OCI-LY3 (cell line): ENCODE measurements around the gene MMD2.

Experiments used
- H2AFZ ChIP-seq: fragments of 200-600, 300-600 bp; shearing (Covaris generic); 2 replicates; pipeline ENCODE4 v1.6.0; 2014; ENCODE audit warnings: antibody characterized with exemption, low read depth, low read length
- H3K27ac ChIP-seq: fragments of 200-600, 300-600 bp; sonication (generic); 2 replicates; pipeline ENCODE4 v1.5.1; 2014; ENCODE audit warnings: mild to moderate bottlenecking, low read length, moderate library complexity, mixed read lengths
- H3K27me3 ChIP-seq: fragments of 200-600, 300-600 bp; sonication (generic); 2 replicates; pipeline ENCODE4 v1.6.1; 2014; ENCODE audit warnings: low read depth, low read length, mixed read lengths
- H3K36me3 ChIP-seq: fragments of 200-600, 300-600 bp; sonication (generic); replicated peaks from 2 replicates; pipeline ENCODE3; 2014; ENCODE audit warnings: low read depth, low read length, mixed read lengths
- H3K4me1 ChIP-seq: fragments of 300-600, 200-600 bp; sonication (generic); 2 replicates; pipeline ENCODE4 v1.6.1; 2014; ENCODE audit warnings: low read length, mixed read lengths
- H3K4me2 ChIP-seq: fragments of 200-600, 300-600 bp; sonication (generic); 2 replicates; pipeline ENCODE4 v1.6.1; 2014; ENCODE audit warnings: low read length, mixed read lengths
- H3K4me3 ChIP-seq: fragments of 300-600, 200-600 bp; sonication (generic); 2 replicates; pipeline ENCODE4 v1.5.1; 2014; ENCODE audit warnings: antibody characterized with exemption, mild to moderate bottlenecking, low read length, moderate library complexity
- H3K79me2 ChIP-seq: fragments of 300-600, 200-600 bp; shearing (Covaris generic); 2 replicates; pipeline ENCODE4 v1.6.1; 2014; ENCODE audit warnings: mild to moderate bottlenecking, low read length, mixed read lengths
- H3K9ac ChIP-seq: fragments of 300-600, 200-600 bp; shearing (Covaris generic); 2 replicates; pipeline ENCODE4 v1.6.0; 2014; ENCODE audit warnings: mild to moderate bottlenecking, low read length, moderate library complexity
- H3K9me3 ChIP-seq: fragments of 200-600, 300-600 bp; shearing (Covaris generic); 2 replicates; pipeline ENCODE4 v1.6.1; 2014; ENCODE audit warnings: low read length, mixed read lengths; ENCODE audit not compliant: insufficient read depth
- H4K20me1 ChIP-seq: fragments of 200-600, 300-600 bp; sonication (generic); 2 replicates; pipeline ENCODE4 v1.6.1; 2016; ENCODE audit warnings: low read length, mixed read lengths; ENCODE audit not compliant: insufficient read depth
- CTCF ChIP-seq: fragments of 200-600, 300-600 bp; sonication (generic); IDR thresholded peaks from 2 replicates; pipeline ENCODE4 v1.5.1; 2014; ENCODE audit warnings: antibody characterized with exemption, low read length, low read depth
- EZH2phosphoT487 ChIP-seq: fragments of 200-600 bp; shearing (Covaris generic); IDR thresholded peaks from 2 replicates; pipeline ENCODE4 v1.6.1; 2018; ENCODE audit warnings: antibody characterized with exemption, mixed run types, low read depth

Gene MMD2

DNA sequence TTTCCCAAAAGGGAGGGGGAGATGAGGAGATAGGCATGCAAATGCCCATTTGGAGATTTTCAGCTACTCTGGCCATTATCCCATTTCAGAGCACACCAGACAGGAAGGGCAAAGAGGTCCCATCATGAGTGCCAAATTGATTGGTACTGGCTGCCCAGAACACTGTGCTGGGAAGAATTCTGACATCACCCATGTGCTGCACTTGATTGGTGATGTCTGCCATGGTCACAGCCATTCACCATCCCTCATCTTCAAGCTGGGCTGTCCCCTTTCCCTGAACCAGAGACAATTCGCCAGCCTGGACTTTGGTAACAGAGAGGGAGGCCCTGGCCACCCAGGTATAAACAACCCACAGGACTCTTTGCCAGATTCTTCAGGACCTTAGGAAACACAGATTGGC is 52.3 kb downstream of the MMD2 start:
- H3K27ac ChIP-seq, result no peak overlapping the region
- H3K4me2 ChIP-seq, result no peak overlapping the region
- no peaks in the 10 kb centered on the region for H3K36me3 ChIP-seq
- no peaks in the 10 kb centered on the region for H3K27me3 ChIP-seq
- H3K4me1 ChIP-seq, result no peaks in the 10 kb centered on the region
- no peak overlapping the region for H3K4me3 ChIP-seq
- H2AFZ ChIP-seq, result no peak overlapping the region
- H3K9ac ChIP-seq, result no peak overlapping the region
- TF ChIP-seq CTCF (no peak), EZH2phosphoT487 (no peak)
- no peaks in the 10 kb centered on the region for H3K79me2 ChIP-seq
- H3K9me3 ChIP-seq, result no peaks in the 10 kb centered on the region
- no peaks in the 10 kb centered on the region for H4K20me1 ChIP-seq

DNA sequence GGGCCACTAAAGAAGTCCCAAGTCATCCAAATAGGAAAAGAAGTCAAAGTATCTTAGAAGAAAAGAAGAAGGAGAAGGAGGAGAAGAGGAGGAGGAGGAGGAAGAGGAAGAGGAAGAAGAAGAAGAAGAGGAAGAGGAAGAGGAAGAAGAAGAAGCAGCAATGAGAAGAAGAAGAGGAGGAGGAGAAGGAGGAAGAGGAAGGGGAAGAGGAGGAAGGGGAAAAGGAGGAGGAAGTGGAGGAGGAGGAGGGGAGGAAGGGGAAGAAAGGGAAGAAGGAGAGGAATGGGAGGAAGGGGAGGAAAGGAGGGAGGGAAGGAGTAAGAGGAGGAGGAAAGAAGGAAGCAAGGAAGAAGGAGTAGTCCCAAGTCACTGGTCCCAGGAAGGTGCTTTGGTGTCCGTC is 53.8 kb downstream of the MMD2 start:
- Histone ChIP-seq H2AFZ (no peak overlapping the region), H3K27me3 (no peaks in the 10 kb centered on the region)
- TF ChIP-seq EZH2phosphoT487, result no peak
- no peak for TF ChIP-seq CTCF

DNA sequence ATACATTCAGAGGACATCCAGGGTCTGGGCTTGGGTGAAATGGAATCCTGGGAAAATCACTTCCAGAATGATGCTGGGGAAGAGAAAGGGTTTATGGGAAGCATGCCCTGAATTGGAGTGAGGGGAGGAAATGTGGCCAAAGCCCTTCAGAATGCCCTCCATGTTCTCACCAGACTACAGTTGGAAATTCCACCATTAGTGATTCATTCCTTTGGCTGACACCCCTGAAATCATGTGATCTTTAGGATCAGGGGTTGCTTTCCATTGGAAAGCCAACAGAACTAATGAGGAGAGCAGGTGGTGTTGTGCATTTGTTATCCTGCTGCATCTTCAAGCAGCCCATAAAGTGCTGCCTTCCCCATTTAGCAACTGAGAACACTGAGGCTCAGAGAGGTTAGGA is 54.6 kb downstream of the MMD2 start:
- Histone ChIP-seq H3K27me3 (no peaks in the 10 kb centered on the region), H2AFZ (no peak overlapping the region), H3K4me1 (peaks cover 10% of the 10 kb centered on the region; the same call in 1 of the 2 replicates), H3K36me3 (no peaks in the 10 kb centered on the region), H3K79me2 (no peaks in the 10 kb centered on the region), H3K9me3 (no peaks in the 10 kb centered on the region), H4K20me1 (no peaks in the 10 kb centered on the region), H3K4me3 (no peak overlapping the region), H3K4me2 (no peak overlapping the region), H3K27ac (no peak overlapping the region), H3K9ac (no peak overlapping the region)
- no peak for TF ChIP-seq CTCF
- TF ChIP-seq EZH2phosphoT487, result no peak

More for the DNA sequence above, 53.8 kb downstream of the MMD2 start:
- Histone ChIP-seq H3K9ac (no peak overlapping the region), H3K4me3 (no peak overlapping the region), H3K36me3 (no peaks in the 10 kb centered on the region), H3K27ac (no peak overlapping the region), H3K4me2 (no peak overlapping the region), H3K4me1 (peaks cover 4% of the 10 kb centered on the region; the same call in 1 of the 2 replicates), H3K79me2 (no peaks in the 10 kb centered on the region), H3K9me3 (no peaks in the 10 kb centered on the region), H4K20me1 (no peaks in the 10 kb centered on the region)

- no peaks in the 10 kb centered on the region for H4K20me1 ChIP-seq
- H3K9ac ChIP-seq, result no peak overlapping the region
- TF ChIP-seq EZH2phosphoT487, result no peak
- no peak for TF ChIP-seq CTCF
- H3K36me3 ChIP-seq, result no peaks in the 10 kb centered on the region
- H3K27me3 ChIP-seq, result no peaks in the 10 kb centered on the region
- peaks cover 10% of the 10 kb centered on the region; the same call in 1 of the 2 replicates for H3K4me1 ChIP-seq
- no peak overlapping the region for H3K27ac ChIP-seq
- H3K79me2 ChIP-seq, result no peaks in the 10 kb centered on the region
- no peak overlapping the region for H3K4me3 ChIP-seq
- H2AFZ ChIP-seq, result no peak overlapping the region
- H3K9me3 ChIP-seq, result no peaks in the 10 kb centered on the region
- no peak overlapping the region for H3K4me2 ChIP-seq
Measured at GRCh38 chr7:4895766-4896165, 63.2 kb downstream of the MMD2 start.
